ENCODE data around the gene TNFAIP8.

TNFAIP8 gene

DNA sequence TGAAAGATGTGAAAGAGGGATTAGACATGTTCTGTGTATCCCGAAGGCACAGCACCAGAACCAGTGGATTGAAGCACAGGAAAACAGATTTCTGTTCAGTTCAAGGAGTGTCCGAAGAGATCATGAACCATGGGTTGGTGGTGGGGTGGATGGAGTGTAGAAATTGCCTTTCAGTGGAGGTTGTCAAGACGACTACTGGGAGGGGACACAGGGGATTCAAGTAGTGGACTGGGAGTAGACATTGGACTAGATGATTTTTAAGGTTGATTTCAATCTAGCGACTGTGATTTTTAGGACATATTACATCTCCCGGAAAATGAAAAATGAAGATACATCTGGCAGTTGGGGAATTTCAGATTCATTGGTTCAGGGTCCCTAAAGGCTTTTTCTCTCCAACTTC, 35.9 kb upstream of the TNFAIP8 start:
- Histone ChIP-seq H3K9me2 (replicated peaks; ENCODE audit: control insufficient read depth, low read length) (no peaks in the 10 kb centered on the region), H4K20me1 (ENCODE audit: control insufficient read depth, insufficient read depth, low read depth, low read length) (no peaks in the 10 kb centered on the region), H3K4me2 (ENCODE audit: low read length) (no peak overlapping the region), H3K36me3 (ENCODE audit: control insufficient read depth, low read length) (no peaks in the 10 kb centered on the region), H3K27ac (ENCODE audit: low read depth, low read length) (no peak overlapping the region), H3K27me3 (ENCODE audit: control insufficient read depth, low read length) (no peaks in the 10 kb centered on the region), H3K9me3 (ENCODE audit: control insufficient read depth, insufficient read depth, low read length) (no peaks in the 10 kb centered on the region), H3K79me2 (ENCODE audit: control insufficient read depth, low read length) (no peaks in the 10 kb centered on the region), H3K4me1 (ENCODE audit: control insufficient read depth, low read length) (peaks cover 78% of the 10 kb centered on the region), H3F3A (ENCODE audit: control insufficient read depth, insufficient read depth) (no peaks in the 10 kb centered on the region; the same call in 1 of the 2 replicates), H3K4me3 (ENCODE audit: low read length) (no peak overlapping the region)
- TF ChIP-seq EZH2phosphoT487 (IDR thresholded peaks at IDR 0.05; ENCODE audit: borderline replicate concordance, low read length): no peak
- TF ChIP-seq, protein P1, sequence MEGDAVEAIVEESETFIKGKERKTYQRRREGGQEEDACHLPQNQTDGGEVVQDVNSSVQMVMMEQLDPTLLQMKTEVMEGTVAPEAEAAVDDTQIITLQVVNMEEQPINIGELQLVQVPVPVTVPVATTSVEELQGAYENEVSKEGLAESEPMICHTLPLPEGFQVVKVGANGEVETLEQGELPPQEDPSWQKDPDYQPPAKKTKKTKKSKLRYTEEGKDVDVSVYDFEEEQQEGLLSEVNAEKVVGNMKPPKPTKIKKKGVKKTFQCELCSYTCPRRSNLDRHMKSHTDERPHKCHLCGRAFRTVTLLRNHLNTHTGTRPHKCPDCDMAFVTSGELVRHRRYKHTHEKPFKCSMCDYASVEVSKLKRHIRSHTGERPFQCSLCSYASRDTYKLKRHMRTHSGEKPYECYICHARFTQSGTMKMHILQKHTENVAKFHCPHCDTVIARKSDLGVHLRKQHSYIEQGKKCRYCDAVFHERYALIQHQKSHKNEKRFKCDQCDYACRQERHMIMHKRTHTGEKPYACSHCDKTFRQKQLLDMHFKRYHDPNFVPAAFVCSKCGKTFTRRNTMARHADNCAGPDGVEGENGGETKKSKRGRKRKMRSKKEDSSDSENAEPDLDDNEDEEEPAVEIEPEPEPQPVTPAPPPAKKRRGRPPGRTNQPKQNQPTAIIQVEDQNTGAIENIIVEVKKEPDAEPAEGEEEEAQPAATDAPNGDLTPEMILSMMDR (IDR thresholded peaks at IDR 0.05; ENCODE audit: low read depth, low read length, poor library complexity, severe bottlenecking): no peak

DNA sequence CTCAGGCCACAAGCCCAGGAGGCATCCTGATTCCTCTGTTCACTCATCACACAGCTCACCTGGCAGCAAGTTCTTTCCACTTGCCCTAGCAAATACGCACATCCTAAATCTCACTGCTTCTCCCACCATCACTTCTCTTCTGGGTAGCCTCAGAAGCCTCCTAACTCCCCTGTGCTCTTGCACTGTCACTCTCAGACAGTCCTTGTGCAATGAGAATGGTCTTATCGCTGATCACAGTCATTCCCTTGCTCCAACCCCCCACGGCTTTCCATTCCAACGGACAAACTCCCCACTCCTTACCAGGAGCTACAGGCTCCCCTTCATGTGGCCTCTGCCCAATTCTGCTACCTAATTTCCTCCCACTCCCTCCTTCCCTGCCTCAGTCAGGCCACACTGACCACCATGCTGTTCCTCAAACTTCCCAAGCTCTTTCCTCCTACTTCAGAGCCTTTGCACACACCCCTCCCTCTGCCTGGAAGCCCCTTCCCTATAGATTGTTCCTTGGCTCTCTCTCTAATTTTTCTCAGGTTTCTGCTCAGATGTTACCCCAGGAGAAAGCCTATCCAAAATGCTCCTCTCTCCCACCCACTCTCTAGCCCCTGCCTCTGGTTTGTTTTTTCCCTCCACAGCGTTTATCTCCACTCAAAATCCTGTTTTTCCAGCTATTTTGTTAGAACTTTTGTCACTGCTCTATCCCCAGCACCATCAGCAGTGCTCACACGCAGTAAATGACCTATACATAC, 34.1 kb upstream of the TNFAIP8 start:
- H3K9me3 ChIP-seq (ENCODE audit: control insufficient read depth, insufficient read depth, low read length): no peaks in the 10 kb centered on the region
- peaks cover 68% of the 10 kb centered on the region for H3K4me1 ChIP-seq (ENCODE audit: control insufficient read depth, low read length)
- H3K36me3 ChIP-seq (ENCODE audit: control insufficient read depth, low read length): no peaks in the 10 kb centered on the region
- no peaks in the 10 kb centered on the region; the same call in 1 of the 2 replicates for H3F3A ChIP-seq (ENCODE audit: control insufficient read depth, insufficient read depth)
- no peaks in the 10 kb centered on the region for H3K79me2 ChIP-seq (ENCODE audit: control insufficient read depth, low read length)
- no peaks in the 10 kb centered on the region for H3K27me3 ChIP-seq (ENCODE audit: control insufficient read depth, low read length)
- H4K20me1 ChIP-seq (ENCODE audit: control insufficient read depth, insufficient read depth, low read depth, low read length): no peaks in the 10 kb centered on the region
- no peaks in the 10 kb centered on the region for H3K9me2 ChIP-seq (replicated peaks; ENCODE audit: control insufficient read depth, low read length)
- no peak overlapping the region for H3K4me3 ChIP-seq (ENCODE audit: low read length)
- no peak overlapping the region for H3K27ac ChIP-seq (ENCODE audit: low read depth, low read length)
- no peak overlapping the region for H3K4me2 ChIP-seq (ENCODE audit: low read length)
- no peak for TF ChIP-seq EZH2phosphoT487 (IDR thresholded peaks at IDR 0.05; ENCODE audit: borderline replicate concordance, low read length)
- TF ChIP-seq, protein P1 (IDR thresholded peaks at IDR 0.05; ENCODE audit: low read depth, low read length, poor library complexity, severe bottlenecking): no peak

DNA sequence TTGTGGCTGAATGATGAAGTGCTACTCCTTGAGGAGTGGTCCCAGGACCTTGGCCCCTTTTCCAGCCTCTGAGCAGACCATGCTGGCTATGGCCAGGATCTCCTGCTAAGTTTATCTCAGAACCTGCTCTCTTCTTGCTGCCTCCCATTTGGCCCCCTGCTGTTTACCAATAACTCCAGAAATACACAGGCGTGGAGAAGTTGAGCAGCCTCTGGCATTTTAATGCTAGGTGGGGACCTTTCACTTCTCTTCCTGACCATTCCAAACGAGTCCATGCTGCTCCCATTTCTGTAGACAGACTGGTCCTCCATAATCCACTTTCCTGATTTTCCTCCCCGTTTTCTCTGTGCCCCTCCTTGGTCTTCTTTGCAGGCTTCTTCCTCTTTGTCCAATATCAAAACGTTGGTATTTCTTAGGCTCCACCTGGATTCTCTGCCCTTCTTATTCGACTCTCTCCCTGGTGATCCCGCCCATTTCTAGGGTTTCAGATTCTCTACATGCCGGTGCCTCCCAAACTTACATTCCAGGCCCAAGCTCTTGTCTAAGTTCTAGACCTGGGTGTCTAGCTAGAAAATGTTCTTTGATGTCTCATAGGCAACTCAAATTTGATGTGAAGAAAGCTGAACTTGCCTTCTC, 33.4 kb upstream of the TNFAIP8 start:
- Histone ChIP-seq H3K79me2 (ENCODE audit: control insufficient read depth, low read length) (no peaks in the 10 kb centered on the region), H3F3A (ENCODE audit: control insufficient read depth, insufficient read depth) (no peaks in the 10 kb centered on the region; the same call in 1 of the 2 replicates), H3K4me2 (ENCODE audit: low read length) (no peak overlapping the region), H3K27ac (ENCODE audit: low read depth, low read length) (no peak overlapping the region), H4K20me1 (ENCODE audit: control insufficient read depth, insufficient read depth, low read depth, low read length) (no peaks in the 10 kb centered on the region), H3K9me2 (replicated peaks; ENCODE audit: control insufficient read depth, low read length) (no peaks in the 10 kb centered on the region), H3K36me3 (ENCODE audit: control insufficient read depth, low read length) (no peaks in the 10 kb centered on the region), H3K4me3 (ENCODE audit: low read length) (no peak overlapping the region), H3K27me3 (ENCODE audit: control insufficient read depth, low read length) (no peaks in the 10 kb centered on the region), H3K9me3 (ENCODE audit: control insufficient read depth, insufficient read depth, low read length) (no peaks in the 10 kb centered on the region), H3K4me1 (ENCODE audit: control insufficient read depth, low read length) (peaks cover 66% of the 10 kb centered on the region)
- TF ChIP-seq EZH2phosphoT487 (IDR thresholded peaks at IDR 0.05; ENCODE audit: borderline replicate concordance, low read length): no peak
- TF ChIP-seq, protein P1 (IDR thresholded peaks at IDR 0.05; ENCODE audit: low read depth, low read length, poor library complexity, severe bottlenecking): no peak

Measured in DOHH2 (cell line).